ENCODE measurements around the gene PYCR2. TPM values are rescaled to one million over a fixed set of nuclear protein-coding genes. Genes with fewer than 3 reads are reported as not detected.

The PYCR2 gene
- polyA plus RNA-seq, 1 donor from 2014 or later = 51.5 TPM

DNA sequence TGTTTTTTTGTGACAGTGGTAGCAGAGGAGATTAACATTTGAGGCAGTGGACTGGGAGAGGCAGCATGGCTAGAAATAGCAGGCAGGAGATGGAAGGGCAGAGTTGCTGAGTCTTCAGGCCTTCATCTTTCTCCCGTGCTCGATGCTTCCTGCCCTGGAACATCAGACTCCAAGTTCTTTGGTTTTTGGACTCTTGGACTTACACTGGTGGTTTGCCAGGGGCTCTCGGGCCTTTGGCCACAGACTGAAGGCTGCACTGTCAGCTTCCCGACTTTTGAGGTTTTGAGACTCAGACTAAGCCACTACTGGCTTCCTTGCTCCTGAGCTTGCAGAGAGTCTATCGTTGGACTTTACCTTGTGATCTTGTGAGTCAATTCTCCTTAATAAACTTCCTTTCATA, 41.2 kb upstream of the PYCR2 start:
- no peaks in the 10 kb centered on the region for H3K9me3 ChIP-seq (ENCODE audit: low read length)
- no peak overlapping the region for H3K27ac ChIP-seq (ENCODE audit: low read length)
- H3K4me3 ChIP-seq (ENCODE audit: low read length) = no peak overlapping the region
- TF ChIP-seq TAF1 (IDR thresholded peaks at IDR 0.05; ENCODE audit: low read depth) = no peak
- TF ChIP-seq RAD21 (conservative IDR thresholded peaks at IDR 0.05) = no peak
- no peak for TF ChIP-seq EP300 (conservative IDR thresholded peaks at IDR 0.05; ENCODE audit: poor library complexity, severe bottlenecking)
- TF ChIP-seq MXI1 (conservative IDR thresholded peaks at IDR 0.05; ENCODE audit: poor library complexity, severe bottlenecking) = no peak
- no peak for TF ChIP-seq POLR2AphosphoS5 (IDR thresholded peaks at IDR 0.05)
- TF ChIP-seq, protein P1, sequence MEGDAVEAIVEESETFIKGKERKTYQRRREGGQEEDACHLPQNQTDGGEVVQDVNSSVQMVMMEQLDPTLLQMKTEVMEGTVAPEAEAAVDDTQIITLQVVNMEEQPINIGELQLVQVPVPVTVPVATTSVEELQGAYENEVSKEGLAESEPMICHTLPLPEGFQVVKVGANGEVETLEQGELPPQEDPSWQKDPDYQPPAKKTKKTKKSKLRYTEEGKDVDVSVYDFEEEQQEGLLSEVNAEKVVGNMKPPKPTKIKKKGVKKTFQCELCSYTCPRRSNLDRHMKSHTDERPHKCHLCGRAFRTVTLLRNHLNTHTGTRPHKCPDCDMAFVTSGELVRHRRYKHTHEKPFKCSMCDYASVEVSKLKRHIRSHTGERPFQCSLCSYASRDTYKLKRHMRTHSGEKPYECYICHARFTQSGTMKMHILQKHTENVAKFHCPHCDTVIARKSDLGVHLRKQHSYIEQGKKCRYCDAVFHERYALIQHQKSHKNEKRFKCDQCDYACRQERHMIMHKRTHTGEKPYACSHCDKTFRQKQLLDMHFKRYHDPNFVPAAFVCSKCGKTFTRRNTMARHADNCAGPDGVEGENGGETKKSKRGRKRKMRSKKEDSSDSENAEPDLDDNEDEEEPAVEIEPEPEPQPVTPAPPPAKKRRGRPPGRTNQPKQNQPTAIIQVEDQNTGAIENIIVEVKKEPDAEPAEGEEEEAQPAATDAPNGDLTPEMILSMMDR (IDR thresholded peaks at IDR 0.05; ENCODE audit: poor library complexity, severe bottlenecking) = no peak
- TF ChIP-seq REST (IDR thresholded peaks at IDR 0.05; ENCODE audit: borderline replicate concordance) = no peak
- no peak for TF ChIP-seq SMC3 (conservative IDR thresholded peaks at IDR 0.05; ENCODE audit: poor library complexity)
- no peak for TF ChIP-seq EZH2 (IDR thresholded peaks at IDR 0.05; ENCODE audit: borderline replicate concordance, insufficient read depth, low read length, poor library complexity, severe bottlenecking)
- no peak overlapping the region for H3K4me2 ChIP-seq (ENCODE audit: low read length)
- no peaks in the 10 kb centered on the region for H3K79me2 ChIP-seq (replicated peaks; ENCODE audit: insufficient read depth, low read length)
- H3K9ac ChIP-seq (ENCODE audit: low read length) = no peak overlapping the region
- H3K36me3 ChIP-seq (ENCODE audit: insufficient read depth, low read length) = no peaks in the 10 kb centered on the region
- no peaks in the 10 kb centered on the region for H3K27me3 ChIP-seq (ENCODE audit: insufficient read depth, low read depth, low read length)
- no peaks in the 10 kb centered on the region for H3F3A ChIP-seq (ENCODE audit: insufficient read depth, low read length, poor library complexity, severe bottlenecking)
- H2AFZ ChIP-seq (ENCODE audit: low read depth, low read length) = no peak overlapping the region
- H3K9me2 ChIP-seq (ENCODE audit: insufficient read depth, low read length) = no peaks in the 10 kb centered on the region
- no peaks in the 10 kb centered on the region for H4K20me1 ChIP-seq (ENCODE audit: insufficient read depth)

GRCh38 chr1:225963735-225964530, 39.9 kb upstream of the PYCR2 start:
- Histone ChIP-seq H3K9me3 (ENCODE audit: low read length) (no peaks in the 10 kb centered on the region), H3K4me2 (ENCODE audit: low read length) (no peak overlapping the region), H4K20me1 (ENCODE audit: insufficient read depth) (no peaks in the 10 kb centered on the region), H2AFZ (ENCODE audit: low read depth, low read length) (no peak overlapping the region), H3K9me2 (ENCODE audit: insufficient read depth, low read length) (no peaks in the 10 kb centered on the region), H3F3A (ENCODE audit: insufficient read depth, low read length, poor library complexity, severe bottlenecking) (no peaks in the 10 kb centered on the region), H3K4me3 (ENCODE audit: low read length) (no peak overlapping the region), H3K9ac (ENCODE audit: low read length) (no peak overlapping the region), H3K27me3 (ENCODE audit: insufficient read depth, low read depth, low read length) (no peaks in the 10 kb centered on the region), H3K79me2 (replicated peaks; ENCODE audit: insufficient read depth, low read length) (no peaks in the 10 kb centered on the region), H3K36me3 (ENCODE audit: insufficient read depth, low read length) (no peaks in the 10 kb centered on the region), H3K27ac (ENCODE audit: low read length) (no peak overlapping the region)
- TF ChIP-seq SMC3 (conservative IDR thresholded peaks at IDR 0.05; ENCODE audit: poor library complexity) = no peak
- TF ChIP-seq EZH2 (IDR thresholded peaks at IDR 0.05; ENCODE audit: borderline replicate concordance, insufficient read depth, low read length, poor library complexity, severe bottlenecking) = no peak
- no peak for TF ChIP-seq EP300 (conservative IDR thresholded peaks at IDR 0.05; ENCODE audit: poor library complexity, severe bottlenecking)
- TF ChIP-seq POLR2AphosphoS5 (IDR thresholded peaks at IDR 0.05) = no peak
- TF ChIP-seq TAF1 (IDR thresholded peaks at IDR 0.05; ENCODE audit: low read depth) = no peak

Data from neural cell (in vitro differentiated cells).